GM18499 (cell line): ENCODE measurements around the gene COL15A1.

Experiments used
- ATAC-seq: cut with Tn5 transposase; IDR thresholded peaks from one replicate; pipeline ENCODE4 v1.9.1; 2021; ENCODE audit warnings: moderate number of reproducible peaks; ENCODE audit not compliant: insufficient read depth, unreplicated experiment

Gene COL15A1

DNA sequence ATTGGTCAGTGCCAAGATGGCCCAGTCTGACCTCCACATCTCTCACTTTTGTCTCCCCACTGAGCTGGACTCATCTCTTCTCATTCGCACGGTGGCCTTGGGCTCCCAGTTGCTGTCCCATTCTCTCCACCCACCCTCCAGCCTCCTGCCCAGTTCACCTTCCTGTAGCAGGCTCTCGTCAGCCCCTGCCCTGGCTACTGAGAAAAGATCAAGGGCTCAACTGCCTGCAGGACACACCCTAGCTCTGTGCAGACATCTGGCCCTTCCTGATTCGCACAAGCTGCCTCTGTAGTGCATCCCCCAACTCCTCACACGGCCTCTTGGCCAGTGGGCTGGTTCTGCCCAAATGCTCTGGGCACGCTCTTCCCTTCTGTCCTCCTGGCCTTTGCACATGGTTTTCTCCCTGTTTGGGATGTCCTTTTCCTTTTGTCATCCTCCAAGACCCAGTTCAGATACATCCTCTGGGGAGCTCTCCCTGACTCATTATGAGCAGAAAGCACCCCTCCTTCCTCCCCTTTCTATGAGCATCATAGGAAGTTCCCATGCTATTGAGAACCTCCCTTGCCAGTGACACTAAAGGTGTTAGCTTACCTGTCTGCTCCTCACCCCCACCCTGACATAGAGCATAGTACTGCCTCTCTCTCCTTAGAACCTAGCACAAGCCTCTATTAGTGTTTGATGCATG lies 82.7 kb downstream of the COL15A1 start:
- no peak for ATAC-seq

DNA sequence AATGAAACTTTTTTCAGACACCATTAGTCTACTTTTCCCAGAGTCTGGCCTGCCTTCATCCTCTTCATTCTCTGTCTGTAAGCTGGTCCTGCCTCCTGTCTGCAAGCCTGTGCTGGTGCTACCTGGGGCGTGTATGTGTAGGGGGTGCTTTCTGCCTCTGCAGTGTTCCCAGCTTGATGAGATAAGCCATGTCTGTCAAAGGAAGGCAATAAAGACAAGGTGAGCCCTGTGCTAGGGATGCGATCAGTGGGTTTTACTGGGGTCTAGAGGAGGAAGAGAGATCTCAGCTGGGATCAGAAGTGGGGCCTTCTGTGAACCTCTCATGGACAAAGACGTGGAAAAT lies 83.2 kb downstream of the COL15A1 start:
- no peak for ATAC-seq

DNA sequence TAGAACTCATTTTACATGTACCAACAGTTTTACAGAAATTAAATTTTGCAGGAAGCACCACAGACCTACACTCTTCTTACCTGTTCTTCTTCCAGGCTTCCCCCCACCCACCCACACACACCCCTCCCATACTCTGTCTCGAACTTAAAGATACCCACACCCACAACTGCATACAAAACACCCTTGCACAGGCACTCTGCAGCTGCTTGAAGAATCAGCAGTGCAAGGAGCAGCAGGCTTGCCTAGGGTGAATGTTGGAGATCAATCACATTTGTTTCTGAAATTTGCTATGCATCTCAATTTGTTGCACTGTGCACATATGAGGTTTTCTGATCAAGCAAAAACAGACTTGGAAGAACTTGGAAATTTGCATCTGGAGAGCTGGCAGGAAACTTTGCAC lies 83.7 kb downstream of the COL15A1 start:
- no peak for ATAC-seq

DNA sequence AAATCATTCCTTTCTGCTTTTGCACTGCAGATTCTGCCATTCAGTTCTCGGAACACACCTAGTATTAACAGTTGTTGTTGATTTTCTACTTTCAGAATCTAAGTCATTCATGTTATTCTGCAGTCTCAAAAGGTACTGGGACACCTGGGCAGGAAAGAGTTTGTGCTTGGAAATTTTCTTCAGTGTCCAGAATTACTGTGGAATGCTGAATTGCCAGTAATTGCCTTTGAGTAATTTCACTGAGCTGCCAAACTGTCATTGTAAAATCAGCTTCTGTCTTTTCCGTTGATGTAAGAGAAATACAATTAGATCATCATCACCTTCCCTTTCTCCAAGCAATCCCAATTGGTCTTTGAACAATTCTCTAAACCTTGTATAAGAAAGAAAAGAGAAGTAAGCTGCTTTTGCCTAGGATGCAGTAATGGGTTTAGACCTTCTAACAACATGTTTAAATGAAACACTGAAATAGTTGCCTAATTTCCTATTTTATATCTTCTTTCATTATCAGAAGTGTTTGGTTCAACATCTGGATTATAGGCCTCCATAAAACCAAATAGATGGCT lies 85.5 kb downstream of the COL15A1 start:
- no peak for ATAC-seq

DNA sequence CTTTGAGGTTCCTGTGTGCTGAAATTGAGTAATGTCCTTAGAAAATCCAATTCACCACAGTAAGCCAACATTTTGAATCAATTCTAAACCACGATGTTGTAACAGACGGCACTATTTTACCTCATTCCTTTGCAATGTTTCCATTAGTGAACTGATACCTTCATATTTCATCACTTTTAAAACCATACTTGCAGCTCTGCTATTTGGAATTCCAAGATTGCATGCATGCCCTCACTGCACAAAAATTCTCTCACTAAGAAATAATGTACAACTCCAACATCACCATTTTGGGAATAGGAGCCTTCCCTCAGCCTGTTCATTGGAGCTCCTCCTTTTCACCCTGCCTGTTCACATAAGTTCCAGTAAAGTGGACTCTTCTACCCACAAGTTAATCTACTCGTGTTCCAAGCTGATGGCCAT lies 86.4 kb downstream of the COL15A1 start:
- ATAC-seq, result no peak

DNA sequence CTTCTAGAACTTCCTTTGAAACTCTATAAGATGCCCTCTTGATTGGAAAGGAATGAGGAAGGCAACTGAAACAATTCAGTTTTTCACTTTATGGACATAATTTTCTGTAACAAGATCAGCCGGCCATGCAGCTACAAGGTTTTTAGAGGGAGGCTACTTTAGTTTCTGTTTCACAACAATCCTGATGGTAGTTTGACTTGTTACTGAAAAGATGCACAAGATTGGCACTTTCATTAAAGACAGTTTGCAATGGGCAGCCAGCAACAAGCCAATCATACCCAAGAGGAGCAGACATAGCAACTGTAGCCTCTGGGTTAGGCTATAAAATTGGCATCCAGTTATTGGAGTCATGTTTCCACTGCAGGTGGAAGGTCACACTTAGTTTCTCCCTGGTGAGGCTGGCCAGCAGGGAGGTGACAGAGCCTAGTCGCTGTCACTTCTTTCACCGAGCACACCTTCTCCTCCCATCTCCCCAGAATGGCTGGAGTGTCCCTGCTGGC lies 87.0 kb downstream of the COL15A1 start:
- ATAC-seq, result no peak

DNA sequence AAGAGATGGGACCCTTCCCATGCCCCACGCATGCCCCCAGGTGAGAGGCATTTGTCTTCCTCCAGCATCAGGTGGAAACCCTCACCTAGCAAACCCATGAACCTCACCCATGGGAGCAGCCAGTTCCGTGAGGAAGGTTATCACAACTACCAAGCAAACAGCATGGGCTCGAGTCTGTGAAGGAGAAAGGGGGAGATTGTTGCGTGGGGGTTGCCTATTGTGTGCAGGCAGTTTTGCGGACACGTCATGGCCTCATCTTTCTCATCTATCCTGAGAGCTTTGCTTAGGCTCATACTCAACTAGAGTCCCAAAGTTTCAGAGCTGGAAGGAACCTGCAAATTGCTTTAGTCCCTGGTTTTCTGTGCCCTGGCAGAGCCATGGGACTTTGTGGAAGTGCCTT lies 87.6 kb downstream of the COL15A1 start:
- ATAC-seq, result no peak

DNA sequence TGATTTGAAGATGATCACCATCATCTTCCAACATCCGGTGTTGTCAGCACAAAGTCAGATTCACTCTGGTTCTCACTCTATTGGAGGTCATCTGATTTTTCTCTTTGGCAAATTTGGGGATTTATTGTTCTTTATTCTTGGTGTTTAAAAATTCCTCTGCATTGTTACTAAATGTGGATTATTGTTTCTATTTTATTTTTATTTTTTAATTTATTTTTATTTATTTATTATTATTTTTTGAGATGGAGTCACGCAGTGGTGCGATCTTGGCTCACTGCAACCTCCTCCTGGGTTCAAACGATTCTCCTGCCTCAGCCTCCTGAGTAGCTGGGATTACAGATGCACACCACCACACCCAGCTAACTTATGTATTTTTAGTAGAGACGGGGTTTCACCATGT lies 88.3 kb downstream of the COL15A1 start:
- ATAC-seq, result no peak

DNA sequence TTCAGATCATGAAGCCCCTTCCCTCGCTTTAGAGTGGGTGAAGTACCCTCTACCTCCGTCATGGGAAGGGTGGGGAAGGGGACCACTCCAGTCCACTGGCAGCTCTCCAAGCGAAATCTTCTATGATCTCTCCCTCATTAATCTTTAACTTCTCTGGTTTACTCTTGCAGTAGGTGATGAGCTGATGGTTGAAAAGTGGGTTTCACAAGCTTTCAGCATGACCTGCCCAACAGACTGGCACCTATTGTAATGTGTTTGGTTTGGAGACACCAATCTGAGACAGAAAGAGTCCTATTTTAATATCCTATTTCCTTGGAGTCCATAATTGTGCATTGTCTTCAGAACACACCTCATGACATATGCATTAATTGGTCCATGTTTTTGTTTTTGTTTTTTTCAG lies 90.4 kb downstream of the COL15A1 start:
- ATAC-seq, result no peak

DNA sequence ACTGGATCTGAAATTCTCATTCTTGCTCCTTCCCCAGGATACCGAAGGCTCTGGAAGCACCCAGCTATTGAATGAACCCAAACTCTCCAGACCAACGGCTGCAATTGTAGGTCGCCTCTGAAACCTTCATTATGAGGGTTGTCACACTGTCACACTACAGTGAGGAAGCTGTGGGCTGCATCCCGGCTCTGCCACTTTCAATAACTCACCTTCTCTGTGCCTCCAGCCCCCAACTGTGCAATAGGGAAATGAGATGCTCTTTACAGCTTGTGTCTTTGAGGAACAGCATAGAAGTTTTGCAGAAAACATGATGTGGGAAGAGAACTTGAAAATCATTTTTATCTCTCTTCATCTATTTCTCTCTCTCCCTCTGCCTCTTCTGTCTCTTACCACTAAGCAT lies 91.6 kb downstream of the COL15A1 start:
- ATAC-seq, result no peak

DNA sequence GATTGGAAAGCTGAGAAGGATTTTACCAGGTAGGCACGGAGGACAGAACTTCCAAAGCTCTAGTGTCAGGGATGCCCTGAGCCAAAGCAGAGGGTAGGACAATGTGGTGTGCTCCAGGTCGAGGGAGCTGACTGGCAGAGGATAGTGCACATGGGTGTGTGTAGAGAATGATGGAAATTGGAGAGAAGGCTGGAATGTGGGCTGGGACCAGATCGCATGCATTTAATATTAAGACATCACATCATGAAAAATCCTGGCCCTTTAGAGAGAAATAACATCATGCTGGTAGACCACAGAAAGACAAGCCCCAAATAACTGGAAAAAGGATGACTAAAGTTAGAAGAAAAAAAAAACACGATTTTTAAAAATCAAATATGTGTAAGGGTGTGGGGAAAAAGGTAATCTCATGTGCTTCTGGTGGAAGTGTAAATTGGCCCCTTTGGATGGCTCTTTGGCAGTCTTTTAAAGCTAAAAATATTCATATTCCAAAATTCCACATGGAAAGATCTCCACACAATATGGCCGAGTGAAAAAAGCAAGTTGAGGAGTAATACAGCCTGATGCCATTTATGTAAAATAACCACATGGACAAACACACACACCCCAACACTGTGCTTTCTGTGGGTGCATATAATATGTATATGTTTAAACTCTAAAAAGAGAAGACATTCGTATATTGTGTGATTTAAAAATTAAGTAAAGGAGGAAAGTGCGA lies 94.2 kb downstream of the COL15A1 start:
- ATAC-seq, result no peak

DNA sequence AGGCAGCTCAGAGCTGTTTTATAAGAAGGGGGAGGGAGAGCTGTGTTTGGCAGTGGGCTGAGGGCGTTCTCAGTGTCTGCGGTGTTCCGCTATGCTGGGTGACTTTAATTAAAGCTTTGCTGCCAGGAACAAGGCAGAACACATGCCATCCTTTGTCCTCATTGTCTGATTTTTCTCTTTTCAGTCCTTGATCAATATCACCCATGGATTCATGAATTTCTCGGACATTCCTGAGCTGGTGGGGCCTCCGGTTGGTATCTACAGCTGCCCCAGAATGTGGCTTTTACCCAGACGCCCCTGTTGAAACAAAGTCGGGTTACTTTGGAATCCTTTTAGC lies 94.7 kb downstream of the COL15A1 start:
- ATAC-seq, result no peak

DNA sequence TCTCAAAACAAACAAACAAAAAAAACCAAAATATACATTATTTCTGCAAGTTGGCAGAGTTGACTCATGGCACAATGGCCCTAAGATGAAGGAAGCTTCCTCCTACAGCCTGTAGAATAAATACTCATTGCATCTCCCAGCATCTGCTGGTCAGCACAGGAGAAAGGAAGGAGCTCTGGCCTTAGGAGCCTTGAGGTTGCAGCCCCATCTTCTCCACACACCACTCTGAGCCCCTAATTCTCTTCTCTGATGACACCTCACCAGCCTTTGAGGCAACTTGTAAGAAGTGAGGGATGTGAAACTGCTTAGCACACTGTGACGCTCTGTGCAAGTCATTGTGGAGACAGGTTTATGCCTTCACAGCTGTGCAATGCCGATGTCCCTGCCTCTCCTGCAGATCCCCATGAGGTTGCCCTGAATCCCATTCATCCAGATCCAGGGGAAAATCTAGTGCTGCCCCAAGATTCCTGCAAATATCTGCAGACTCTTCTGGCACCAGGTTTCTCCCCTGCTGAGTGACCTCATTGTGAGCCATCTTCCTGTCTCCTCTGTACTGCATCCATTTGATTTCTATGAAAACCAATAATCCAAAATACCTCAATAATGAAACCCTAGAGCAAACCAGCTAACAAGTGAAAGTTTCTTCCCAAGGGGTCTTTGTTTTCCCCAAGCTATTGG lies 95.9 kb downstream of the COL15A1 start:
- no peak for ATAC-seq

DNA sequence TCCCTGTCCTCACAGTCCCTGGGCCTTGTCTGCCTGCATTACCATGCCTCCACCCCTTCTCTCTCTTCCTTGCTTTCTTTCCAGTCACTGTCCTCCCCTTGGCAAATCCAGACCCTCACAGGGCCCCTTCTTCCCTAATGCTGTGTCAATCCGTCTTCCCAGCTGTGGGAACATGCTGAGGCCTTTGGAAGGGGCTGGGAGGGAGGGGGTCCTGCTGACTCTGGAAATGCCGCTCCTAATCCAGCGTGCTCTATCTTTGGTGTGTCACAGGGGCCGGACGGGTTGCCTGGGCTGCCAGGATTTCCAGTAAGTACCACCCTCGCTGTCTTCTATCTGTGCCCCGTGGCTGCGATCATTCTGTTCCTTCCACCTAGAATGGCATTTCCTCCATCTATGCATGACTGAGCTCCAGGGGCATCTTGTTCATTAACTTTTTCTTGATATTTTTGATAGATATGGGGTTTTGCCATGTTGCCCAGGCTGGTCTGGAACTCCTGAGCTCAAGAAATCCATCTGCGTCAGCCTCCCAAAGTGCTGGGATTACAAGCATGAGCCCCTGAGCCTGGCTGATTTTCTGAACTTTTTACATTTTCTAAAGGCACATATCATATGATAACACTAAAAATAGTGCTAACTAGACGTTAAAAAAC lies 96.7 kb downstream of the COL15A1 start:
- no peak for ATAC-seq

DNA sequence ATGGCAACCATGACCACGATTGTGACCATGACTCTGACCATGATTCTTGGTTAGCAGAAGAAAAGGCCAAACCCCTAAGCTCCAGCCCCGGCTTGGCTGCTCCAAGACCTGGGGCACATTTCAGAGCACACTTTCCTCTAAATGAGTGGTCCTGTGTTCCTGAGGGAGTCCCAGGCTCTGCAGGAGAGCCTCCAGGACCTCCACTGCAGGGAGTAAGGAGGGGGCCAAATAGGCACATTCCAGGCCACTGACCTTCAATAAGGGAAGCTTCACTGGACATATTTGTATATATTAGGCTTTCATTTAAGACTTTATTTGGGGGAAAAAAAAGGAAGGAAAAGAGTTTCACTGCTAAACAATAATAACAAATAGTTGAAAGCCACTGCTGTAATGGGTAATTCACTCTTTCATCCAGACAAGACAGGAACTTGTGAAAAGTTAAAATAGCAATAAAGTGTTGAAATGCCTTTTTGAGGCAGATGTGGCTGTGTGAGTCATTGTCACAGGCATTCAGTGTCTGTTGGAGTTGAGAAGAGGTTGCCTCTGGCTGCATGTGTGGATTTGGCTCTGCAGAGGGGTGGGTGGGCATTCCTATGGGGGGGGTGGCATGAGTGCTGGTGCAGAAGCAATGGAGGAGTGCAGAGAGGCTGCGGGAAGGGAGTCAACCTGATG lies 97.3 kb downstream of the COL15A1 start:
- ATAC-seq, result no peak

DNA sequence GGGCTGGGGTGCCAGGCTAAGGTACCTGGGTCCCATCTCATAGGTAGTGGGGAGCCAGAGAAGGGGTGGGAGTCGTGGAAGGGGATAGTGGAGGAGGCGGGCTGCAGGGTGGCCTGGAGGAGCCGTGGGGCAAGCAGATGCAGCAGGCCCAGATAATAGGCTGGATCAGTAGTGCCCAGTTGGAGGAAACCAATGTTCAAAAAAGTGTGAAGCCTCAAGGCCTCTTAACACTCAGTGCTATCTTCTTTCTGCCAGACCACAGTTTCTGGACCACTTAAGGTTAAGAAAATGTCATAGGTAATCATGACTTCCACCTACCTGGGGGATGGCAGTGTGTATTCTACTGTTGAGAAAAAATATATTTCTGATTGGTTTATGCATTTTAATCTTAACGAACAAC lies 97.9 kb downstream of the COL15A1 start:
- ATAC-seq, result no peak

DNA sequence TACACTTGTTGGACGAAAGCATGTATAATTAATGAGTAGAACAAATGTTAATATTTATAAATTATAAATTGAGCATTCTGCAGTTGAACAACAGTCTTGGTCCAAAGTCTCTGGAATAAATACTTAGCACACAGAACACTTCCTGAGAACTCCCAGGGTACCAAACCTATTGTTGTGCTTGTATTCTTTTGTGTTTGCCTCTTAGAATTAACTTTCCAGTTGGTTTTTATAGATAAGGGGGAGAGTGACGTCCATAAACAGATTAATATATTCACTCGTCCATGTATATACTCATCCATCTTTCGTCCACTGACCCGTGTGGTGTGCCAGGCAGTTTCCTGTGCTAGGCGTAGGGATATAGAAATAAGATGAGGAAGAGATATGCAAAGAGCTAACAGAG lies 98.9 kb downstream of the COL15A1 start:
- no peak for ATAC-seq

DNA sequence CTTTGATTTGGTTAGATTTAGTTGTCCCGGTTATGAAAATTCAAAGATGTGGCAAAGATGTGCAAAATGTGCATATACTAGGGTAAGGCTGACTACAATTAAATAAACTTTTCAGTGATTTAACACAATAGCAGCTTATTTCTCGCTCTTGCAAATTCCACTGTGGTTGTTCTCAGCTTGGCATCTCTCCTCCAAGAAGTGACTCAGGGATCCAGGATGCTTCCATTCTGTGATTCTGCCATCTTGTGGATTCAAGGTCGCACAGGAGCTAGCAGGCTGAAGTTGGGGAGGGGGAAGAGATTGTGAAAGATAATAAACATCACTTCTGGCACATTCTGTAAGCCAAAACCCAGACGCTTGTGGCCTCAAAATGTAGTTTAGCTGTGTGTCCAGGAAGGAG lies 101.1 kb downstream of the COL15A1 start:
- ATAC-seq, result no peak

DNA sequence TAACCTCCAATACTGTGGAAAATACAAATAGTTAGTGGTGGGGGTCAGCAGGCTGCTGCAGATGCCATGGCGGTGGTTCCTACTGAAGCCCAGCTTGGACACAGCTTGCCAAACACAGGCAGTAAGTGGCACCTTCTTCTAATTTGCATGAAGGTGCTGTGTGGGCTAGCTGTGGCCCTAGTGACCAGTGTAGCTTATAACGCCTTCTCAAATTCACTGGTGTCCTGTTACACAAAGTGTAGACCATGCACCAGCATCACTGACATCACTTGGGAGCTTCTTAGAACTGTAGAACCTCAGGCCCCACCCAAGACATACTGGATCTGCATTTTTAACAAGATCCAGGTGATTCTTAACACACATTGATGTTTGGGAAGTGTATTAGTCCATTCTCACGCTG lies 102.4 kb downstream of the COL15A1 start:
- ATAC-seq, result no peak

DNA sequence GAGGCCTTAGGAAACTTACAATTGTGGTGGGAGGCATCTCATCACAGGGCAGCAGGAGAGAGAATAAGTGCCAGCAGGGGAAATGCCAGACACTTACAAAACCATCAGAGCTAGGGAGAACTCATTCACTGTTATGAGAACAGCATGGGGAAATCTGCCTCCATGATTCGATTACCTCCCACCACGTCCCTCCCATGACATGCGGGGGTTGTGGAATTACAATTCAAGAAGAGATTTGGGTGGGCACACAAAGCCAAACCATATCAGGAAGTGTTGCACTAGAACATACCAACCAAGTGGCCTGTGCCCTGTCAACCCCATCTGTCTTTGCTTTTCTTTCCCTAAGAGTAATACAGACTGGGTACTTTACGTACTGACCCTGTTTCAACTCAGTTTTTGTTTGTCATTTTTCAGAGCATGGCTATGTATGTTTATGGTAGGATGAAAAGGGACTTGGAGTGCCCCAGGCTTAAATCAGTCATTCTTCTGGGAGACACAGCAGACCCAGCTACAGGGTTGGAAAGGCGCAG lies 102.9 kb downstream of the COL15A1 start:
- no peak for ATAC-seq
